BLaER1 (cell line): ENCODE data around the gene VAMP4.
"Not testable (repeated sequence)": the region's sequence is repeated elsewhere in the genome, so short reads cannot be mapped to it uniquely, and the experiment has no call there.

Experiments
- H3K27ac ChIP-seq: shearing (Covaris generic); formaldehyde crosslinking; 2 replicates; pipeline ENCODE4 v1.8.1; 2022
- H3K27me3 ChIP-seq: shearing (Covaris generic); formaldehyde crosslinking; 2 replicates; pipeline ENCODE4 v1.8.1; 2022
- H3K36me3 ChIP-seq: shearing (Covaris generic); formaldehyde crosslinking; 2 replicates; pipeline ENCODE4 v1.8.1; 2022
- H3K4me1 ChIP-seq: shearing (Covaris generic); formaldehyde crosslinking; 2 replicates; pipeline ENCODE4 v1.8.1; 2022
- H3K4me2 ChIP-seq: shearing (Covaris generic); formaldehyde crosslinking; 2 replicates; pipeline ENCODE4 v1.8.1; 2022
- H3K4me3 ChIP-seq: shearing (Covaris generic); formaldehyde crosslinking; 2 replicates; pipeline ENCODE4 v1.8.1; 2022
- H3K9ac ChIP-seq: shearing (Covaris generic); formaldehyde crosslinking; 2 replicates; pipeline ENCODE4 v1.8.1; 2022
- H3K9me3 ChIP-seq: shearing (Covaris generic); formaldehyde crosslinking; 2 replicates; pipeline ENCODE4 v1.8.1; 2022
- H4K20me1 ChIP-seq: shearing (Covaris generic); formaldehyde crosslinking; 2 replicates; pipeline ENCODE4 v1.8.1; 2022
- Cebpa-rat ChIP-seq: shearing (Covaris generic); IDR thresholded peaks from 2 replicates; pipeline ENCODE4 v1.8.1; 2022

VAMP4 gene

GRCh38 chr1:171739656-171740055, 2.2 kb downstream of the VAMP4 start:
- no peaks in the 10 kb centered on the region; the same call in 1 of the 2 replicates for H4K20me1 ChIP-seq
- H3K36me3 ChIP-seq: peaks cover 37% of the 10 kb centered on the region
- no peak overlapping the region for H3K9ac ChIP-seq
- peaks cover 25% of the 10 kb centered on the region for H3K4me1 ChIP-seq
- no peak for TF ChIP-seq Cebpa-rat
- no peak overlapping the region for H3K4me3 ChIP-seq
- no peaks in the 10 kb centered on the region for H3K27me3 ChIP-seq
- 0 out of 2 replicates have a peak overlapping the region, but pooled peaks have one; percentile 92 for H3K4me2 ChIP-seq
- H3K27ac ChIP-seq: no peak overlapping the region
- no peaks in the 10 kb centered on the region for H3K9me3 ChIP-seq

GRCh38 chr1:171738911-171739310, 3.0 kb downstream of the VAMP4 start:
- no peak for TF ChIP-seq Cebpa-rat
- Histone ChIP-seq H3K4me3 (no peak overlapping the region), H3K4me2 (no peak overlapping the region)

GRCh38 chr1:171736196-171736595, 5.7 kb downstream of the VAMP4 start:
- H3K9me3 ChIP-seq: no peaks in the 10 kb centered on the region
- no peak for TF ChIP-seq Cebpa-rat
- H3K27me3 ChIP-seq: no peaks in the 10 kb centered on the region
- no peak overlapping the region for H3K9ac ChIP-seq
- H3K36me3 ChIP-seq: peaks cover 59% of the 10 kb centered on the region
- H3K4me1 ChIP-seq: peaks cover 12% of the 10 kb centered on the region
- H4K20me1 ChIP-seq: peaks cover 6% of the 10 kb centered on the region; the same call in 1 of the 2 replicates
- H3K4me3 ChIP-seq: no peak overlapping the region
- no peak overlapping the region for H3K27ac ChIP-seq
- H3K4me2 ChIP-seq: no peak overlapping the region

More at GRCh38 chr1:171738911-171739310, 3.0 kb downstream of the VAMP4 start:
- H3K36me3 ChIP-seq: peaks cover 42% of the 10 kb centered on the region
- H3K9ac ChIP-seq: no peak overlapping the region
- no peaks in the 10 kb centered on the region for H3K27me3 ChIP-seq
- H3K4me1 ChIP-seq: peaks cover 25% of the 10 kb centered on the region
- no peaks in the 10 kb centered on the region; the same call in 1 of the 2 replicates for H4K20me1 ChIP-seq
- H3K27ac ChIP-seq: no peak overlapping the region
- H3K9me3 ChIP-seq: no peaks in the 10 kb centered on the region

GRCh38 chr1:171730052-171730451, 11.8 kb downstream of the VAMP4 start:
- no peak overlapping the region for H3K4me2 ChIP-seq
- no peaks in the 10 kb centered on the region for H3K4me1 ChIP-seq
- no peaks in the 10 kb centered on the region for H3K27me3 ChIP-seq
- peaks cover 19% of the 10 kb centered on the region for H3K9me3 ChIP-seq
- 0 out of 2 replicates have a peak, but pooled peaks cover 6% of the 10 kb centered on the region for H4K20me1 ChIP-seq
- H3K9ac ChIP-seq: no peak overlapping the region
- peaks cover 68% of the 10 kb centered on the region for H3K36me3 ChIP-seq
- H3K4me3 ChIP-seq: no peak overlapping the region
- H3K27ac ChIP-seq: no peak overlapping the region
- TF ChIP-seq Cebpa-rat: no peak

- no peak overlapping the region for H3K9ac ChIP-seq
- H3K4me3 ChIP-seq: no peak overlapping the region
- H3K27me3 ChIP-seq: no peaks in the 10 kb centered on the region
- H3K36me3 ChIP-seq: peaks cover 66% of the 10 kb centered on the region
- H4K20me1 ChIP-seq: 0 out of 2 replicates have a peak, but pooled peaks cover 6% of the 10 kb centered on the region
- H3K27ac ChIP-seq: no peak overlapping the region
- H3K4me2 ChIP-seq: no peak overlapping the region
- no peaks in the 10 kb centered on the region for H3K4me1 ChIP-seq
- no peak for TF ChIP-seq Cebpa-rat
- peaks cover 41% of the 10 kb centered on the region for H3K9me3 ChIP-seq
These were observed 14.1 kb downstream of the VAMP4 start for GRCh38 chr1:171727778-171728177.

GRCh38 chr1:171723180-171723579, 18.7 kb downstream of the VAMP4 start:
- H3K4me2 ChIP-seq, H3K27me3 ChIP-seq, H3K4me1 ChIP-seq, H3K9ac ChIP-seq, H4K20me1 ChIP-seq, H3K4me3 ChIP-seq, H3K27ac ChIP-seq: not testable (repeated sequence)
- H3K9me3 ChIP-seq: peaks cover 46% of the 10 kb centered on the region
- peaks cover 46% of the 10 kb centered on the region for H3K36me3 ChIP-seq

- no peaks in the 10 kb centered on the region for H3K27me3 ChIP-seq
- peaks cover 15% of the 10 kb centered on the region for H3K9me3 ChIP-seq
- H4K20me1 ChIP-seq: peaks cover 5% of the 10 kb centered on the region; the same call in 1 of the 2 replicates
- H3K27ac ChIP-seq: no peak overlapping the region
- no peak overlapping the region for H3K4me3 ChIP-seq
- no peak overlapping the region for H3K4me2 ChIP-seq
- TF ChIP-seq Cebpa-rat: no peak
- H3K36me3 ChIP-seq: peaks cover 25% of the 10 kb centered on the region
- H3K9ac ChIP-seq: no peak overlapping the region
- H3K4me1 ChIP-seq: peaks cover 8% of the 10 kb centered on the region
These were observed 23.0 kb downstream of the VAMP4 start for GRCh38 chr1:171718848-171719247.

GRCh38 chr1:171718216-171718615, 23.6 kb downstream of the VAMP4 start:
- H3K4me1 ChIP-seq: peaks cover 14% of the 10 kb centered on the region
- peaks cover 9% of the 10 kb centered on the region for H3K9me3 ChIP-seq
- H3K27me3 ChIP-seq: no peaks in the 10 kb centered on the region
- peaks cover 23% of the 10 kb centered on the region for H3K36me3 ChIP-seq
- H3K27ac ChIP-seq: no peak overlapping the region
- TF ChIP-seq Cebpa-rat: no peak
- no peak overlapping the region for H3K4me2 ChIP-seq
- H4K20me1 ChIP-seq: peaks cover 5% of the 10 kb centered on the region; the same call in 1 of the 2 replicates
- H3K9ac ChIP-seq: no peak overlapping the region
- H3K4me3 ChIP-seq: no peak overlapping the region

- peaks cover 19% of the 10 kb centered on the region for H3K36me3 ChIP-seq
- H3K27ac ChIP-seq: no peak overlapping the region
- no peak overlapping the region for H3K9ac ChIP-seq
- H3K4me1 ChIP-seq: peaks cover 16% of the 10 kb centered on the region
- H3K4me2 ChIP-seq: no peak overlapping the region
- H4K20me1 ChIP-seq: peaks cover 5% of the 10 kb centered on the region; the same call in 1 of the 2 replicates
- no peaks in the 10 kb centered on the region for H3K27me3 ChIP-seq
- no peak overlapping the region for H3K4me3 ChIP-seq
- TF ChIP-seq Cebpa-rat: no peak
- H3K9me3 ChIP-seq: no peaks in the 10 kb centered on the region
These were observed 24.7 kb downstream of the VAMP4 start for GRCh38 chr1:171717062-171717718.

- Histone ChIP-seq H3K36me3 (peaks cover 19% of the 10 kb centered on the region), H4K20me1 (peaks cover 5% of the 10 kb centered on the region; the same call in 1 of the 2 replicates), H3K27ac (no peak overlapping the region), H3K9me3 (no peaks in the 10 kb centered on the region), H3K4me3 (no peak overlapping the region), H3K27me3 (no peaks in the 10 kb centered on the region), H3K4me1 (peaks cover 16% of the 10 kb centered on the region), H3K9ac (no peak overlapping the region), H3K4me2 (no peak overlapping the region)
- no peak for TF ChIP-seq Cebpa-rat
These were observed 25.2 kb downstream of the VAMP4 start for GRCh38 chr1:171716616-171717015.
